ENCODE results near the gene FIGN. TPM values are rescaled to one million over a fixed set of nuclear protein-coding genes. Genes with fewer than 3 reads are reported as not detected.

FIGN gene
- total and polyA plus RNA-seq, 2 of the 8 experiments (the other 6 are each of a cell fraction or from before 2014, with no cell fraction given) = 5.0 to 22.8 TPM

DNA sequence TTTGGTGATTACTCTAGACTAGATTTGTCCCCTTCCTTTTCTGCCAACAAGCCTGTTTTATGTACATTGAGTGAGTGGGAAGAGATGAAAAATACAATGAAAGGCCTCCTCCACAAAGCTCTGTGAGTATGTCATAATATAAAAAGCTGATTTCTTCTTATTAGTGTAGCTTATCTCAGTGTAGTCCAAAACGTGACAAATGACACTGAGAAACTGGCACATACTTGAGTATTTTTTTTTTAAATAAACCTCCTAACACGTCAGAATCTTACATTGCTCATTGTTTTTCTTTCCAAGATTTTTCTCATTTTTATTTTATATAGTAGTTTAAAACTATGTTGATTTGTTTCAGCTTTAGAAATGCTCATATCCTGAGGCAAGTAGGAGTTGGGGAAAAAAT, 17.9 kb upstream of the FIGN start:
- no peak for FAIRE-seq

More for the DNA sequence above, 17.9 kb upstream of the FIGN start:
- Histone ChIP-seq H3K4ac (replicated peaks; ENCODE audit: insufficient read length, low read depth, low read length) (no peak overlapping the region), H3K23me2 (ENCODE audit: low read depth, low read length) (no peaks in the 10 kb centered on the region), H3K9ac (replicated peaks in 1 of 4; ENCODE audit: extremely low read depth in 1 of 4, low read depth in 3 of 4, low read length in 3 of 4) (no peak overlapping the region), H4K8ac (ENCODE audit: extremely low read depth, insufficient read depth, low read length) (no peak overlapping the region), H3K23ac (ENCODE audit: insufficient read length) (no peak overlapping the region), H3K9me3 (ENCODE audit: insufficient read depth in 2 of 2, low read depth in 1 of 2, low read length in 1 of 2) (no peaks in the 10 kb centered on the region), H2AFZ (ENCODE audit: low read length) (no peak overlapping the region), H2AK5ac (ENCODE audit: low read depth, low read length) (no peak overlapping the region), H3K4me1 (replicated peaks in 1 of 4; ENCODE audit: control insufficient read depth in 3 of 4, insufficient read depth in 4 of 4, low read length in 3 of 4) (no peaks in the 10 kb centered on the region; a peak in 1 of 7 replicates), H4K91ac (replicated peaks; ENCODE audit: insufficient read length, low read length) (no peak overlapping the region), H2BK5ac (ENCODE audit: low read depth, low read length) (no peak overlapping the region), H2BK20ac (ENCODE audit: low read length) (no peak overlapping the region), H3K4me2 (ENCODE audit: insufficient read depth in 1 of 2, low read depth in 2 of 2, low read length in 2 of 2) (no peak overlapping the region), H3K18ac (ENCODE audit: extremely low read depth, low read length) (no peak overlapping the region), H3K79me2 (ENCODE audit: control insufficient read depth in 1 of 2, insufficient read depth in 2 of 2, low read length in 2 of 2) (no peaks in the 10 kb centered on the region), H3K27me3 (replicated peaks in 1 of 4; ENCODE audit: control insufficient read depth in 3 of 4, extremely low read depth in 1 of 4, insufficient read depth in 3 of 4, low read length in 3 of 4) (no peaks in the 10 kb centered on the region; a peak in 1 of 7 replicates), H4K20me1 (replicated peaks in 1 of 2; ENCODE audit: control insufficient read depth in 1 of 2, insufficient read depth in 2 of 2, low read length in 2 of 2) (no peaks in the 10 kb centered on the region), H3K56ac (replicated peaks; ENCODE audit: insufficient read length, low read depth, low read length) (no peak overlapping the region), H3K14ac (ENCODE audit: insufficient read length) (no peak overlapping the region), H3K27ac (ENCODE audit: low read depth, low read length) (no peak overlapping the region), H2BK120ac (replicated peaks; ENCODE audit: low read depth, low read length) (no peak overlapping the region), H4K5ac (ENCODE audit: insufficient read length, low read depth, low read length) (no peak overlapping the region), H3K36me3 (ENCODE audit: control insufficient read depth in 2 of 4, insufficient read depth in 4 of 4, low read length in 3 of 4) (no peaks in the 10 kb centered on the region), H3K79me1 (ENCODE audit: low read depth, low read length) (no peaks in the 10 kb centered on the region), H2BK15ac (ENCODE audit: low read length) (no peak overlapping the region), H3K4me3 (ENCODE audit: extremely low read depth in 1 of 4, insufficient read depth in 2 of 4, low read depth in 3 of 4, low read length in 4 of 4) (no peak overlapping the region), H2BK12ac (ENCODE audit: low read depth, low read length) (no peak overlapping the region)
- no peak for DNase-seq (ENCODE audit: low read depth in 1 of 2, low spot score in 2 of 2)
- no peak for TF ChIP-seq CREB1 (IDR thresholded peaks at IDR 0.05)
- no peak for TF ChIP-seq TAF7 (optimal IDR thresholded peaks at IDR 0.05; ENCODE audit: borderline replicate concordance, low read depth, low read length)
- no peak for TF ChIP-seq RXRA (IDR thresholded peaks at IDR 0.05; ENCODE audit: insufficient read depth, low read depth, low read length)
- TF ChIP-seq NRF1 (IDR thresholded peaks at IDR 0.05; ENCODE audit: low read depth, low read length) = no peak
- TF ChIP-seq POLR2AphosphoS5 (IDR thresholded peaks at IDR 0.05; ENCODE audit: low read depth, low read length) = no peak
- no peak for TF ChIP-seq SP1 (IDR thresholded peaks at IDR 0.05; ENCODE audit: low read depth, low read length)
- TF ChIP-seq POLR2A (IDR thresholded peaks at IDR 0.05; ENCODE audit: control extremely low read depth in 1 of 2, low read depth in 2 of 2, low read length in 2 of 2) = no peak
- no peak for TF ChIP-seq EP300 (IDR thresholded peaks at IDR 0.05; ENCODE audit: borderline replicate concordance in 1 of 2, low read depth in 2 of 2, low read length in 2 of 2)
- TF ChIP-seq SIRT6 (IDR thresholded peaks at IDR 0.05; ENCODE audit: low read length) = no peak
- no peak for TF ChIP-seq EZH2 (IDR thresholded peaks at IDR 0.05; ENCODE audit: low read depth, low read length, severe bottlenecking)
- no peak for TF ChIP-seq CTBP2 (IDR thresholded peaks at IDR 0.05; ENCODE audit: borderline replicate concordance, insufficient read depth, insufficient read length, low read length)
- TF ChIP-seq KDM1A (IDR thresholded peaks at IDR 0.05; ENCODE audit: borderline replicate concordance, low read length) = no peak
- TF ChIP-seq SIX5 (IDR thresholded peaks at IDR 0.05; ENCODE audit: low read depth, low read length) = no peak
- CTCF ChIA-PET (ENCODE audit: partially characterized antibody) = no interaction called here
- WGBS, 2 experiments (ENCODE audit: extremely low coverage in 1 of 2, insufficient coverage in 1 of 2, insufficient read length in 1 of 2, insufficient replicate concordance in 2 of 2, low coverage in 1 of 2, low lambda C conversion rate in 2 of 2, missing lambda C conversion rate in 1 of 2) = 92% methylated on average over 2 of the region's 2 CpGs; no CpG with 5 or more reads in 1 of the 2 experiments
- POLR2A ChIA-PET (ENCODE audit: partially characterized antibody) = no interaction called here

Measured in H1 (cell line).